ENCODE data around the gene ACTR2.

DNA sequence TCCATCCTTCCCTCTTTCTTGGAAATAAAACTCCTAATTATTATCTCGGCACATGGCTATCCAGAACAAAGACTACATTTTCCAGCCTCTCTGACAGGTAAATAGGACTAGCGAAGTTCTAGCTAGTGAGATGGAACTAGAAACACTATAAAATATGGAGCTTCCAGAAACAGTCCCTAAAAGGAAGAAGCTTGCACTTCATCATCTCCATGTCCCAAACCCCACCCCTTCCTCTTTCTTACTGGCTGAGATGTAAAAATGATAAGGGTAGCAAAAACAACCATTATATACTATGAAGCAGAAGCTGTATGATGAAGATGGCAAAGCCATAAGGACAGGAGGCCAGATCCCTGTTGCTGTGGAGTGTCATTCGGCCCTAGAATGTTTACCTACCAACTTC is 11.7 kb upstream of the ACTR2 start:
- TF ChIP-seq POLR2A (IDR thresholded peaks at IDR 0.05): no peak
- TF ChIP-seq, protein P1, sequence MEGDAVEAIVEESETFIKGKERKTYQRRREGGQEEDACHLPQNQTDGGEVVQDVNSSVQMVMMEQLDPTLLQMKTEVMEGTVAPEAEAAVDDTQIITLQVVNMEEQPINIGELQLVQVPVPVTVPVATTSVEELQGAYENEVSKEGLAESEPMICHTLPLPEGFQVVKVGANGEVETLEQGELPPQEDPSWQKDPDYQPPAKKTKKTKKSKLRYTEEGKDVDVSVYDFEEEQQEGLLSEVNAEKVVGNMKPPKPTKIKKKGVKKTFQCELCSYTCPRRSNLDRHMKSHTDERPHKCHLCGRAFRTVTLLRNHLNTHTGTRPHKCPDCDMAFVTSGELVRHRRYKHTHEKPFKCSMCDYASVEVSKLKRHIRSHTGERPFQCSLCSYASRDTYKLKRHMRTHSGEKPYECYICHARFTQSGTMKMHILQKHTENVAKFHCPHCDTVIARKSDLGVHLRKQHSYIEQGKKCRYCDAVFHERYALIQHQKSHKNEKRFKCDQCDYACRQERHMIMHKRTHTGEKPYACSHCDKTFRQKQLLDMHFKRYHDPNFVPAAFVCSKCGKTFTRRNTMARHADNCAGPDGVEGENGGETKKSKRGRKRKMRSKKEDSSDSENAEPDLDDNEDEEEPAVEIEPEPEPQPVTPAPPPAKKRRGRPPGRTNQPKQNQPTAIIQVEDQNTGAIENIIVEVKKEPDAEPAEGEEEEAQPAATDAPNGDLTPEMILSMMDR (IDR thresholded peaks at IDR 0.05): no peak

Data from tibial nerve (tissue), 3 donors.